OCI-LY7 (cell line): ENCODE data around the gene SIAE. TPM values are rescaled to one million over a fixed set of nuclear protein-coding genes. Genes with fewer than 3 reads are reported as not detected.
A peak's percentile ranks its signal among the peaks of the same experiment; 100 is the strongest.

Experiments
- BruUV-seq: library from RNA; stranded (reverse); fragments of 400-500 nt; replicated peaks from 2 replicates; lab custom pipeline; 2021; lab: Mats Ljungman, UMichigan
- CTCF ChIA-PET: fragments of 300-600 bp; sonication (Branson Sonifier 250); formaldehyde crosslinking; loops from one replicate; lab custom pipeline; 2022; ENCODE audit warnings: antibody characterized with exemption; ENCODE audit not compliant: unreplicated experiment; lab: Charles Lee
- POLR2A ChIA-PET: fragments of 300-600 bp; sonication (Branson Sonifier 250); formaldehyde crosslinking; loops from one replicate; lab custom pipeline; 2022; ENCODE audit warnings: antibody characterized with exemption; lab: Charles Lee
- DNase-seq: peaks from one replicate; pipeline ENCODE4 v3.0.0-alpha.2; 2015; ENCODE audit warnings: low spot score
- H2AFZ ChIP-seq: fragments of 200-600 bp; sonication (generic), shearing (Covaris generic); 2 replicates; pipeline ENCODE4 v1.6.1; 2014; ENCODE audit warnings: mild to moderate bottlenecking, antibody characterized with exemption, low read length, moderate library complexity
- H3K27ac ChIP-seq: fragments of 200-600 bp; sonication (generic); 2 replicates; pipeline ENCODE4 v1.5.1; 2014; ENCODE audit warnings: mixed run types, low read depth, mild to moderate bottlenecking, moderate library complexity, low read length, inconsistent platforms; ENCODE audit not compliant: poor library complexity, severe bottlenecking
- H3K36me3 ChIP-seq: fragments of 200-600 bp; sonication (generic); 2 replicates; pipeline ENCODE4 v1.6.1; 2014; ENCODE audit warnings: mild to moderate bottlenecking, antibody characterized with exemption, low read length, moderate library complexity, mixed read lengths; ENCODE audit not compliant: insufficient read depth
- H3K4me1 ChIP-seq: fragments of 200-600 bp; sonication (generic); 2 replicates; pipeline ENCODE4 v1.5.1; 2014; ENCODE audit warnings: mild to moderate bottlenecking, low read length; ENCODE audit not compliant: insufficient read depth, poor library complexity, severe bottlenecking
- H3K4me2 ChIP-seq: fragments of 200-600 bp; sonication (generic); 2 replicates; pipeline ENCODE4 v1.6.1; 2014; ENCODE audit warnings: mild to moderate bottlenecking, low read length
- H3K4me3 ChIP-seq: fragments of 200-600 bp; sonication (generic); 2 replicates; pipeline ENCODE4 v1.5.1; 2014; ENCODE audit warnings: mild to moderate bottlenecking, low read depth, low read length; ENCODE audit not compliant: poor library complexity, severe bottlenecking
- H3K79me2 ChIP-seq: fragments of 200-600 bp; sonication (generic); 2 replicates; pipeline ENCODE4 v1.6.1; 2016; ENCODE audit warnings: low read depth, mild to moderate bottlenecking, low read length, moderate library complexity, mixed read lengths; ENCODE audit not compliant: insufficient read depth
- H3K9me2 ChIP-seq: fragments of 200-600 bp; sonication (generic); 2 replicates; pipeline ENCODE4 v1.6.1; 2016; ENCODE audit warnings: mild to moderate bottlenecking, low read length, mixed read lengths; ENCODE audit not compliant: insufficient read depth
- H3K9me3 ChIP-seq: fragments of 200-600 bp; sonication (generic); 2 replicates; pipeline ENCODE4 v1.6.1; 2014; ENCODE audit warnings: mild to moderate bottlenecking, mixed run types, low read length, mixed read lengths
- H4K20me1 ChIP-seq: fragments of 200-600 bp; sonication (generic); 2 replicates; pipeline ENCODE4 v1.6.1; 2014; ENCODE audit warnings: mild to moderate bottlenecking, antibody characterized with exemption, low read length, moderate library complexity, mixed read lengths; ENCODE audit not compliant: insufficient read depth
- EZH2phosphoT487 ChIP-seq: fragments of 200-600 bp; sonication (generic); IDR thresholded peaks from 2 replicates; pipeline ENCODE4 v1.6.1; 2018; ENCODE audit warnings: low read depth, borderline replicate concordance, mild to moderate bottlenecking, mixed run types, antibody characterized with exemption, low read length, moderate library complexity, mixed read lengths
- intact Hi-C: fragments of 100-400 bp; cut with micrococcal nuclease; formaldehyde crosslinking; loops from one replicate; pipeline ENCODE4 v1.10.0; 2022; ENCODE audit not compliant: unreplicated experiment
- total RNA-seq, 2 experiments: library from RNA; depleted of rRNA in 1 of 2; stranded (reverse); fragments of >200 nt in 1 of 2; shearing (Covaris generic) in 1 of 2; gene quantifications; 2 replicates each; pipeline ENCODE4 v1.2.3, GENCODE V29; 2014 to 2022
- TF ChIP-seq, protein P1 (sequence below): fragments of 200-600 bp; sonication (generic); conservative IDR thresholded peaks from 2 replicates; pipeline ENCODE4 v1.5.1; 2014; ENCODE audit warnings: mild to moderate bottlenecking, antibody characterized with exemption, low read length, moderate library complexity, mixed read lengths

The SIAE gene
- total RNA-seq, 2 experiments from 2014 or later: 2.6 to 8.6 TPM

DNA sequence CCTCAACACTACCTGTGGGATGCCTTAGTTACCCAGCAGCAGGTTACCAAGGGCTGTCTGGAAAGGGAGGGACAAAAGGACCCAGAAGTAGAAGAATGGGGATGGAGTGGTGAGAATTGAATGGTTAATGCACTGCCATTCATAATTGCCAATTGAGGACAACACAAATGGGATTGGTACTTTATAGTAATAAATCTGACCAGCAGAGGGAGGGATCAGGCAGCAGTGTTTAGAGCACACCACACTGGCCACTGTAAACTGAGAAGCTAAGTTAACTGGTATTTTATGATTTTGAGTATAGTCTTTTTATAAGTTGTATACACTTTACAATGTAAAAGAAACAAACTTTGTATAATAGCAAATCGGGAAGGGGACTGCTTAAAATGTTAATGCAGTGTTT lies 40.2 kb downstream of the SIAE start:
- DNase-seq: peak; percentile 20
- H3K4me2 ChIP-seq: no peak overlapping the region
- POLR2A ChIA-PET: interaction anchor here (0.5 to 4.8 kb wide), 2 partner anchors 11 to 651 kb away, joined by 5 to 21 read pairs; partner anchors contain the start of gene TBRG1
- H3K4me1 ChIP-seq: no peaks in the 10 kb centered on the region
- no peaks in the 10 kb centered on the region for H3K79me2 ChIP-seq
- H3K36me3 ChIP-seq: peaks cover 93% of the 10 kb centered on the region
- intact Hi-C loops: no loop called here
- TF ChIP-seq EZH2phosphoT487: no peak
- TF ChIP-seq, protein P1, sequence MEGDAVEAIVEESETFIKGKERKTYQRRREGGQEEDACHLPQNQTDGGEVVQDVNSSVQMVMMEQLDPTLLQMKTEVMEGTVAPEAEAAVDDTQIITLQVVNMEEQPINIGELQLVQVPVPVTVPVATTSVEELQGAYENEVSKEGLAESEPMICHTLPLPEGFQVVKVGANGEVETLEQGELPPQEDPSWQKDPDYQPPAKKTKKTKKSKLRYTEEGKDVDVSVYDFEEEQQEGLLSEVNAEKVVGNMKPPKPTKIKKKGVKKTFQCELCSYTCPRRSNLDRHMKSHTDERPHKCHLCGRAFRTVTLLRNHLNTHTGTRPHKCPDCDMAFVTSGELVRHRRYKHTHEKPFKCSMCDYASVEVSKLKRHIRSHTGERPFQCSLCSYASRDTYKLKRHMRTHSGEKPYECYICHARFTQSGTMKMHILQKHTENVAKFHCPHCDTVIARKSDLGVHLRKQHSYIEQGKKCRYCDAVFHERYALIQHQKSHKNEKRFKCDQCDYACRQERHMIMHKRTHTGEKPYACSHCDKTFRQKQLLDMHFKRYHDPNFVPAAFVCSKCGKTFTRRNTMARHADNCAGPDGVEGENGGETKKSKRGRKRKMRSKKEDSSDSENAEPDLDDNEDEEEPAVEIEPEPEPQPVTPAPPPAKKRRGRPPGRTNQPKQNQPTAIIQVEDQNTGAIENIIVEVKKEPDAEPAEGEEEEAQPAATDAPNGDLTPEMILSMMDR: peak; percentile 64
- CTCF ChIA-PET: no interaction called here
- H2AFZ ChIP-seq: no peak overlapping the region
- no peaks in the 10 kb centered on the region for H4K20me1 ChIP-seq
- BruUV-seq: no TSS peak
- H3K9me2 ChIP-seq: no peaks in the 10 kb centered on the region
- no peaks in the 10 kb centered on the region for H3K9me3 ChIP-seq
- H3K4me3 ChIP-seq: no peak overlapping the region
- no peak overlapping the region for H3K27ac ChIP-seq

DNA sequence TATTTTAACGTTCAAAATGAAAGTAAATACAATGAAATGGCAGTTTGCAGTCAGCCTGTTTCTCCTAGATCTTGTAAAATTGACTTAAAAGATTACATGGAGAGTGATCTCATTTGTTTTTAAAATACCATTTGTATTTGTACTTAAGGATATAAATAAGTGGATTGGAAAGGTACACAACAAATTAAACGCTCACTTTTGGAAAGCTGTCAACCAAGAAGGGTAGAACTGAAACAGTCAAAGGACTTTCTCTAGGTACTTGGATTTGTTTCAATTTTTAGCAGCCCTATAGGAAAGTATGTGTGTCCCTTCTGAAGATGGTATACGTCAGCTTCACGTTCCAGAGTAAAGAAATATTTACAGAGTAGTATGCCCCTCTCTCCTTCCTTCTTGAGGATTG lies 43.6 kb downstream of the SIAE start:
- intact Hi-C loops: no loop called here
- ChIA-PET CTCF (interaction anchor here (1.0 kb wide), 1 partner anchor 171 kb away, joined by 3 read pairs; no protein-coding TSS in a partner anchor), POLR2A (interaction anchor here (0.6 to 4.8 kb wide), 2 partner anchors 7 to 213 kb away, joined by 4 to 21 read pairs; partner anchors contain the start of gene TBRG1)
- H3K4me2 ChIP-seq: no peak overlapping the region
- no peaks in the 10 kb centered on the region for H3K4me1 ChIP-seq
- H3K9me3 ChIP-seq: no peaks in the 10 kb centered on the region
- no TSS peak for BruUV-seq
- no peaks in the 10 kb centered on the region for H3K9me2 ChIP-seq
- H3K36me3 ChIP-seq: peaks cover 90% of the 10 kb centered on the region
- H3K4me3 ChIP-seq: no peak overlapping the region
- no peak overlapping the region for H2AFZ ChIP-seq
- H3K27ac ChIP-seq: no peak overlapping the region
- no peaks in the 10 kb centered on the region for H4K20me1 ChIP-seq
- peaks cover 2% of the 10 kb centered on the region; the same call in 1 of the 2 replicates for H3K79me2 ChIP-seq
- no peak for DNase-seq
- TF ChIP-seq, protein P1: no peak
- TF ChIP-seq EZH2phosphoT487: no peak

DNA sequence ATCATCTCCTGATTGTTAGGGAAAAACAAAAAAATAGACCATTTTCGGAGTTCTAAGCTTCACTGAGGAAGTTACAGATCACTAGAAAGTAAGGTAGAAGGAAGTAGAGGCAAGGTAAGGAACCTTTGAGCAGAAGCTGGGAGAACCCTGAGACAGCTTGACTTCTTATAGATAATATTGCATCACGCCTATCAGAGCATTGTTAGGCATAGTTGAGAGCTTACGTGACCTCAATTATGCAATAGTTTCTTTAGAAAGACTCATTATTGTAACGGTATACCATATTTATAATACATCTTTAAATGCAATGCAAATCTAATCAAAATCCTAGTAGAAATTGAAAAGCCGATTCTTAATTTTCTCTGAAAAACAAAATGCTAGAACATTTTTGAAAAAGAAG lies 46.0 kb downstream of the SIAE start:
- H3K4me1 ChIP-seq: peaks cover 7% of the 10 kb centered on the region
- peaks cover 24% of the 10 kb centered on the region for H3K79me2 ChIP-seq
- no peak overlapping the region for H3K27ac ChIP-seq
- H3K36me3 ChIP-seq: peaks cover 78% of the 10 kb centered on the region
- CTCF ChIA-PET: no interaction called here
- H3K4me2 ChIP-seq: no peak overlapping the region
- H3K9me2 ChIP-seq: no peaks in the 10 kb centered on the region
- peaks cover 9% of the 10 kb centered on the region; the same call in 1 of the 2 replicates for H4K20me1 ChIP-seq
- no peak overlapping the region for H2AFZ ChIP-seq
- TF ChIP-seq, protein P1: no peak
- TF ChIP-seq EZH2phosphoT487: no peak
- H3K9me3 ChIP-seq: no peaks in the 10 kb centered on the region
- POLR2A ChIA-PET: interaction anchor here (1.0 kb wide), 1 partner anchor 38 kb away, joined by 3 read pairs; no protein-coding TSS in a partner anchor
- no TSS peak for BruUV-seq
- no peak overlapping the region for H3K4me3 ChIP-seq
- intact Hi-C loops: no loop called here
- no peak for DNase-seq
